ENCODE results near the gene CARD11. TPM values are rescaled to one million over a fixed set of nuclear protein-coding genes. Genes with fewer than 3 reads are reported as not detected.

CARD11 gene
- polyA plus RNA-seq, 1 donor from 2014 or later = not detected

DNA sequence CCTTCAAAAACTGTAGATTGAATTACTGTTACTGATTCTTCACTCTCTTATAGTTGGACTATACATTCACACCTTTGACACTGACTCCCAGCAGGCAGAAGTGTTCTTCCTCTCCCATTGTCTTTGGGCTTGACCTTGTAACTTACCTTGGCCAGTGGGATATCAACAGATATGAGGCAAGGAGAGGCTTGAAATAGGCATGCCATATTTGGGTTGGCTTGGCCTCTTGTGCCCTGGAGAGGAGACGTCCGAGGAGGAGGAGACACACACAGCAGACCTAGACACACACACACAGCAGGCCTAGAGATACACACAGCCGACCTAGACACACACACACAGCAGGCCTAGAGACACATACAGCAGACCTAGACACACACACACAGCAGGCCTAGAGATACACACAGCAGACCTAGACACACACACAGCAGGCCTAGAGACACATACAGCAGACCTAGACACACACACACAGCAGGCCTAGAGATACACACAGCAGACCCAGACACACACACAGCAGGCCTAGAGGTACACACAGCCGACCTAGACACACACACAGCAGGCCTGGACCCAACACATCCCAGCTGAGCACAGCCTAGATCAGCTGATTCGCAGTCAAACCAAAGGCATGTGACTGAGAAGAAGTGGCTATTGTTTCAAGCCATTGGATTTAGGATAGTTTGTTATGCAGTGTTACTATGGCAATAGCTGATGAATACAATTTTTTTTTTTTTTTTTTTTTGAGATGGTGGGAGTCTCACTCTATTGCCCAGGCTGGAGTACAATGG, 187.1 kb downstream of the CARD11 start:
- H3K9ac ChIP-seq (ENCODE audit: low read length) = peak overlapping the region; percentile 41

More for the DNA sequence above, 187.1 kb downstream of the CARD11 start:
- Histone ChIP-seq H3K79me2 (replicated peaks; ENCODE audit: insufficient read depth, low read length) (no peaks in the 10 kb centered on the region), H3K27me3 (ENCODE audit: insufficient read depth, low read depth, low read length) (no peaks in the 10 kb centered on the region), H3K9me2 (ENCODE audit: insufficient read depth, low read length) (no peaks in the 10 kb centered on the region), H3K27ac (ENCODE audit: low read length) (peak overlapping the region; percentile 83), H3K4me3 (ENCODE audit: low read length) (no peak overlapping the region), H3K4me2 (ENCODE audit: low read length) (no peak overlapping the region), H3K36me3 (ENCODE audit: insufficient read depth, low read length) (no peaks in the 10 kb centered on the region), H4K20me1 (ENCODE audit: insufficient read depth) (no peaks in the 10 kb centered on the region), H3K9me3 (ENCODE audit: low read length) (no peaks in the 10 kb centered on the region), H2AFZ (ENCODE audit: low read depth, low read length) (no peak overlapping the region), H3F3A (ENCODE audit: insufficient read depth, low read length, poor library complexity, severe bottlenecking) (no peaks in the 10 kb centered on the region)
- no peak for TF ChIP-seq EP300 (conservative IDR thresholded peaks at IDR 0.05; ENCODE audit: poor library complexity, severe bottlenecking)
- no peak for TF ChIP-seq RAD21 (conservative IDR thresholded peaks at IDR 0.05)
- TF ChIP-seq, protein P1, sequence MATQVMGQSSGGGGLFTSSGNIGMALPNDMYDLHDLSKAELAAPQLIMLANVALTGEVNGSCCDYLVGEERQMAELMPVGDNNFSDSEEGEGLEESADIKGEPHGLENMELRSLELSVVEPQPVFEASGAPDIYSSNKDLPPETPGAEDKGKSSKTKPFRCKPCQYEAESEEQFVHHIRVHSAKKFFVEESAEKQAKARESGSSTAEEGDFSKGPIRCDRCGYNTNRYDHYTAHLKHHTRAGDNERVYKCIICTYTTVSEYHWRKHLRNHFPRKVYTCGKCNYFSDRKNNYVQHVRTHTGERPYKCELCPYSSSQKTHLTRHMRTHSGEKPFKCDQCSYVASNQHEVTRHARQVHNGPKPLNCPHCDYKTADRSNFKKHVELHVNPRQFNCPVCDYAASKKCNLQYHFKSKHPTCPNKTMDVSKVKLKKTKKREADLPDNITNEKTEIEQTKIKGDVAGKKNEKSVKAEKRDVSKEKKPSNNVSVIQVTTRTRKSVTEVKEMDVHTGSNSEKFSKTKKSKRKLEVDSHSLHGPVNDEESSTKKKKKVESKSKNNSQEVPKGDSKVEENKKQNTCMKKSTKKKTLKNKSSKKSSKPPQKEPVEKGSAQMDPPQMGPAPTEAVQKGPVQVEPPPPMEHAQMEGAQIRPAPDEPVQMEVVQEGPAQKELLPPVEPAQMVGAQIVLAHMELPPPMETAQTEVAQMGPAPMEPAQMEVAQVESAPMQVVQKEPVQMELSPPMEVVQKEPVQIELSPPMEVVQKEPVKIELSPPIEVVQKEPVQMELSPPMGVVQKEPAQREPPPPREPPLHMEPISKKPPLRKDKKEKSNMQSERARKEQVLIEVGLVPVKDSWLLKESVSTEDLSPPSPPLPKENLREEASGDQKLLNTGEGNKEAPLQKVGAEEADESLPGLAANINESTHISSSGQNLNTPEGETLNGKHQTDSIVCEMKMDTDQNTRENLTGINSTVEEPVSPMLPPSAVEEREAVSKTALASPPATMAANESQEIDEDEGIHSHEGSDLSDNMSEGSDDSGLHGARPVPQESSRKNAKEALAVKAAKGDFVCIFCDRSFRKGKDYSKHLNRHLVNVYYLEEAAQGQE (IDR thresholded peaks at IDR 0.05; ENCODE audit: borderline replicate concordance) = no peak
- TF ChIP-seq TAF1 (IDR thresholded peaks at IDR 0.05; ENCODE audit: low read depth) = no peak
- TF ChIP-seq, protein P2, sequence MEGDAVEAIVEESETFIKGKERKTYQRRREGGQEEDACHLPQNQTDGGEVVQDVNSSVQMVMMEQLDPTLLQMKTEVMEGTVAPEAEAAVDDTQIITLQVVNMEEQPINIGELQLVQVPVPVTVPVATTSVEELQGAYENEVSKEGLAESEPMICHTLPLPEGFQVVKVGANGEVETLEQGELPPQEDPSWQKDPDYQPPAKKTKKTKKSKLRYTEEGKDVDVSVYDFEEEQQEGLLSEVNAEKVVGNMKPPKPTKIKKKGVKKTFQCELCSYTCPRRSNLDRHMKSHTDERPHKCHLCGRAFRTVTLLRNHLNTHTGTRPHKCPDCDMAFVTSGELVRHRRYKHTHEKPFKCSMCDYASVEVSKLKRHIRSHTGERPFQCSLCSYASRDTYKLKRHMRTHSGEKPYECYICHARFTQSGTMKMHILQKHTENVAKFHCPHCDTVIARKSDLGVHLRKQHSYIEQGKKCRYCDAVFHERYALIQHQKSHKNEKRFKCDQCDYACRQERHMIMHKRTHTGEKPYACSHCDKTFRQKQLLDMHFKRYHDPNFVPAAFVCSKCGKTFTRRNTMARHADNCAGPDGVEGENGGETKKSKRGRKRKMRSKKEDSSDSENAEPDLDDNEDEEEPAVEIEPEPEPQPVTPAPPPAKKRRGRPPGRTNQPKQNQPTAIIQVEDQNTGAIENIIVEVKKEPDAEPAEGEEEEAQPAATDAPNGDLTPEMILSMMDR (IDR thresholded peaks at IDR 0.05; ENCODE audit: poor library complexity, severe bottlenecking) = no peak
- TF ChIP-seq POLR2AphosphoS5 (IDR thresholded peaks at IDR 0.05) = no peak
- TF ChIP-seq EZH2 (IDR thresholded peaks at IDR 0.05; ENCODE audit: borderline replicate concordance, insufficient read depth, low read length, poor library complexity, severe bottlenecking) = no peak
- no peak for TF ChIP-seq SMC3 (conservative IDR thresholded peaks at IDR 0.05; ENCODE audit: poor library complexity)
- no peak for TF ChIP-seq MXI1 (conservative IDR thresholded peaks at IDR 0.05; ENCODE audit: poor library complexity, severe bottlenecking)

Other genes with a start within 250 kb of the CARD11 start
- 15.5 and 17.2 TPM in 2 replicates for gene GNA12, start 199.6 kb downstream of the CARD11 start, polyA plus RNA-seq